GM10847 (cell line): Measurements from ENCODE around the gene GPR78.

Experiments
- POLR2A ChIP-seq: IDR thresholded peaks from 2 replicates; pipeline ENCODE4 v1.6.1; 2011; ENCODE audit not compliant: insufficient read length; ENCODE audit errors: extremely low read depth

Gene GPR78

DNA sequence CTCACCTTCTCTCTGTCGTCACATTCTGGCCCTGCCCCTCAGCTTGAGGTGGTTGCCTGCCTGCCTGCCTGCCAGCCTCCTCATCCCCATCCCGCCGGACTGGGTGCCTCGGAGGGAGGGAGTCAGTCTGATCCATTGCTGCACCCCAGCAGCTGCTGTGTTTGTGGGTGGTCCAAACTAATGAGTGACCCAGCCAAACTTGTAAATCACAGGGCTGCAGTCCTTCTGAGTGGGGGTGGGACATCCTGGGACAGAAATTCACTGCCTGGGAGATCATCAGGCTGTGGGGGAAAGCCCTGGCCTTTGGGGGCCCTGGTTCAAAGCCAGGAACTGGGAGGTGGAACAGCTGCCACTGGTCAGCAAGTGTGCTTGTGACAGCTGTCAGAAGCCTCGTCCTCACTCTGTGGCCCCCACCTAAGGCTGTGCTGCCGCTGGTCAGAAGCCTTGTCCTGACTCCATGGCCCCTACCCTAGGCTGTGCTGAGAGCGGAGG, 5.6 kb downstream of the GPR78 start:
- no peak for TF ChIP-seq POLR2A

DNA sequence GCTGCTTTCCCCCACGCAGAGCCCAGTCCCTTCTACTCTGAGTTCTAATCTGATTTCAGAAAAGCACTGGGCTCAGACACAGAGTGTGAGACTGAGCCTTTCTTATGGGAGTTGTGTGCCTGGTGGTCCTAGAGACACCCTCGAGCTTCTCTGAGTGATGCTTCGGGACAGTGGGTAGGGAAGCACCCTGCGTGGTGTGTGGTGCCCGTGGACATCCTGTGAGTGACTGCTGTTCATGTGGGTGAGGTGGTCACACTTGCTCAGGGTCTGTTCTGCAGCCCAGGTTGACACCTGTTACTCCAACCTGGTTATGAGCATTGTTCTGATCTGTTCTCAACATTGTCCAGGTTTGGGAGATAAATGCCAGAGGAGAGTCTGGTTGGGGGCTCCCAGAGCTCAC, 6.1 kb downstream of the GPR78 start:
- no peak for TF ChIP-seq POLR2A

DNA sequence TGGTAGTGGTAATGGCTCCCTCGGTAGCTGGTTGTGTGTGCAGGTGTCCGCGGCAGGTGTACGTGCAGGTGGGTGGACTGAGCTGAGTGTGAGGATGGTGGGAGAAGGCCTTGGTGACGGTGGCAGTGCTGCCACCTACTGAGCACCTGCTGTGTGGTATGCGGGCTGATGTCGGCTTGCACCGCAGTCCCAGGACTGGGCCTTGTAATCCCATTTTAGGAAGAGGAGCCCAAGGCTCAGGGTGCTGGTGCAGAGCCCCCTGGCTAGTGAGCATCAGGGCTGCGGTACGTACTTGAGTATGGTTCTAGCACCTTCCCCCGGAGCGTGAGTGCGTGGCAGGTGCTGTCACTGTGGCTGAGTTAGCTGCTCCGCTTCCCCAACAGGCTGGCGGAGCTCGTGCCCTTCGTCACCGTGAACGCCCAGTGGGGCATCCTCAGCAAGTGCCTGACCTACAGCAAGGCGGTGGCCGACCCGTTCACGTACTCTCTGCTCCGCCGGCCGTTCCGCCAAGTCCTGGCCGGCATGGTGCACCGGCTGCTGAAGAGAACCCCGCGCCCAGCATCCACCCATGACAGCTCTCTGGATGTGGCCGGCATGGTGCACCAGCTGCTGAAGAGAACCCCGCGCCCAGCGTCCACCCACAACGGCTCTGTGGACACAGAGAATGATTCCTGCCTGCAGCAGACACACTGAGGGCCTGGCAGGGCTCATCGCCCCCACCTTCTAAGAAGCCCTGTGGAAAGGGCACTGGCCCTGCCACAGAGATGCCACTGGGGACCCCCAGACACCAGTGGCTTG, 6.7 kb downstream of the GPR78 start:
- no peak for TF ChIP-seq POLR2A

DNA sequence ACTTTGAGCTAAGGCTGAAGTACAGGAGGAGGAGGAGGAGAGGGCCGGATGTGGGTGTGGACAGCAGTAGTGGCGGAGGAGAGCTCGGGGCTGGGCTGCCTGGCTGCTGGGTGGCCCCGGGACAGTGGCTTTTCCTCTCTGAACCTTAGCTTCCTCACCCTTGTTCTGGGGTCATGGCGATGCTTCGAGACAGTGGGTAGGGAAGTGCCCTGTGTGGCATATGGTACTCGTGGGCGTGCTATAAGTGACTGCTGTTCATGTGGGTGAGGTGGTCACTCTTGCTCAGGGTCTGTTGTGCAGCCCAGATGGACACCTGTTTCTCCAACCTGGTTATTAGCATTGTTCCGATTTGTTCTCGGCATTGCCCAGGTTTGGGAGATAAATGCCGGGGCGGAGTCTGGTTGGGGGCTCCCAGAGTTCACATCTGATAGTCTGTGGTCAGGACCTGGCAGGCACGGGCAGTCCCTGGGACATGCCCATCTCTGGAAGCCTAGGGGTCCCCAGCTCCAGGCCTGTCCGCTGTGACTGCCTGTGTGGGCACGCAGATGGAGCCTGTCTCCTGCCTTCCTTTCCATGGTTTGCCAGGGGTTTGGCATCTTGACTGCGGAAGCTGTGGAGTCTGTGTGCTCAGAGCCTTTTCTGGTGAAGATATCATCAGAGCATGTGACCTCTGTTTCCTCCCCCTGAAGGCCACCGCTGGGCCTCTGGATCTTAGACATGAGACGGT, 7.4 kb downstream of the GPR78 start:
- TF ChIP-seq POLR2A, result no peak

DNA sequence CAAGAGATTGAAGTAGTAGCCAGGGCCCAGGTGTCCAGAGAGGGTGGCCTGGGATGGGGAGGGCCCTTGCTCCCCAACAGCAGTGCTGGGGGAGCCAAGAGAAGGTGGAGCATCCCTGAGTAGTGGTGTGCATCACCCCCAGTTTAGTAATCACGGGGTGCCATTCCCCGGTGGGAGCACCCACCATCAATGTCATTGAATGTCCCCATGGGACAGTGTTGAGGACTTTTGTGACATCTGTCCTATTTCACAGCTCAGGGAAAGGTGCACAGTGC, 7.9 kb downstream of the GPR78 start:
- TF ChIP-seq POLR2A, result no peak

DNA sequence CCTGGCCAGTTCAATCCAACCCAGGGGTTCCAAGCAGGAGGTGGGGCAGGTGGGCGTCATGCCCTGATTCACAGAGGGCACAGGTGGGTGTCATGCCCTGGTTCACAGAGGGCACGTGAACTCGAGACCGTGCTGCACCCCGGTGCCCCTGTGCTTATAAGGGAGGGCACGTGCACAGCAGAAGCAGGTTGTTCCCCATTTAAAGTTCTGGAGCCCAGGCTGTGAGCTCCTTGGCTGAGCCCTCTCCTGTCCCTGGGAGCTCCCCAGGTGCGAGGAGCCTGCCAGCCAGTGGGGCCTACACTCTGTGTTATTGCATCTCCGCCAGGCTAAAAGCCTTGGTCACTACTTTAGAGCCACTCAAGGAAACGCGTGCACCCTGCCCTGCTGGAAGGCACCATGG, 9.1 kb downstream of the GPR78 start:
- TF ChIP-seq POLR2A, result no peak

DNA sequence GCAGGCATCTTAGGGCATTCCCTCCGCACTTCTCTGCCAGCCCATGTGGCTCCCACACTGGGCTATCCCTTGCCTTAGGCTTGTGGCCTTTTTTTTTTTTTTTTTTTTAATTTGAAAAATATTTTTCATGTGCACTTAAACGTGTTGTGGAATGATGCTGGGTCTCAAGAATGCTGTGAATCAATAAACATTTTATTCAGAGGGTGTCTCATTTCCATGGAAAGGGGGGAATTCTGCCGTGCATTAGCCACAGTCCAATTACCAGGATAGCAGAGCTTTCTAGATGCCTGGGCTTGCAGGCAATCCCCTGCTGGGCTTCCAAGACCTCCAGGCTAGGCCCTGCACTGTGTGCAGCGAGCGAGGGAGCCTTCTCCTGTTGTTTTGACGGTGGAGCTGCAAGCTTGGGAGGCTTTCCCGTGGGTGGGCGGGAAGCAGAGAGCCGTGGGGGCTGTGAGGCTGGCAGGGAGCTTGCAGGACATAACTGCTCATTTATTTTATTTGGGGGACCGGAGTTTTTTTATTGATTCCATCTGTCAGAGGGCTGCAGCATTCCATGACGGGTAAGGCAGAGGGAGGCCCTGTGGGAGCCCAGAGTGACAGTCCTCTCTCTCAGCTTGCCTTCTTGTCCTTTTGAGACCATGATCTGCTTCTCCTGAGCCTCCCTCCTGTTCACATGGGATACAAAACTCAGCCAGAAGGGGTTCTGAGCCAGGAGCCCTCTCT, 9.8 kb downstream of the GPR78 start:
- TF ChIP-seq POLR2A, result no peak

DNA sequence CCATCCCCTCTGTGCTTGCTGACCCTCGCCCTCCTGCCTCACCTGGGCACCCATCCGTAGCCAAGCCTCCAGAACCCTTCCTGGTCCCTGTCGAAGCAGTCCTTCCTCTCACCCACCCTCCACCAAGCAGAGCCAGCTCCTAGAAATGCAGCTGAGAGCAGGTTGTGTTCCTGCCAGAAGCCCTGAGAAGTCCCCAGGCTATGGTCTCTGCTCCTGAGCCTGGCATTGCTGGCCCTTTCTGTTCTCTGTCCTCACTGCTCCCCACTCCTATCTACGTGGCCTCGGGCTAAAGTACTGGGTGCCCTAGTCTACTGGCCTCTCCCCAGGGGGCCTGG, 10.3 kb downstream of the GPR78 start:
- TF ChIP-seq POLR2A, result no peak

DNA sequence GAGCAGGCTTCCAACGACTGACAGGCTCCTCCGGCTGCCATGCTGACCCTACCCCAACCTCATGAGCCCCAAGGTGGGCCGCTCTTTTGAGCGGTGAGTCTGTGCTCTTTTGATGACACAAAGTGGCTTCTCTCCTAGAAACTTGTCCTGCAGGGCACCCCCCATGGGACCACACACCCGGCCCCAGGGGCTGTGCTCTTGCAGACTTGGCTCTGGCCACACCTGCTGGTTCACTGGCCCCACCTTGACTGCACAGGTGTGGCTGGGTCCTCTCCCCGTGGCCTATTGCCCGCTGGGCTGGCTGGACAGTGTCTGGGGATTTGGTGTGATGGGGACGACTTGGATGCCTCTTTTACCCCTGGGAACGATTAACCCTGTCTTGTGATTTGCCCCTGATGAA, 10.9 kb downstream of the GPR78 start:
- TF ChIP-seq POLR2A, result no peak

DNA sequence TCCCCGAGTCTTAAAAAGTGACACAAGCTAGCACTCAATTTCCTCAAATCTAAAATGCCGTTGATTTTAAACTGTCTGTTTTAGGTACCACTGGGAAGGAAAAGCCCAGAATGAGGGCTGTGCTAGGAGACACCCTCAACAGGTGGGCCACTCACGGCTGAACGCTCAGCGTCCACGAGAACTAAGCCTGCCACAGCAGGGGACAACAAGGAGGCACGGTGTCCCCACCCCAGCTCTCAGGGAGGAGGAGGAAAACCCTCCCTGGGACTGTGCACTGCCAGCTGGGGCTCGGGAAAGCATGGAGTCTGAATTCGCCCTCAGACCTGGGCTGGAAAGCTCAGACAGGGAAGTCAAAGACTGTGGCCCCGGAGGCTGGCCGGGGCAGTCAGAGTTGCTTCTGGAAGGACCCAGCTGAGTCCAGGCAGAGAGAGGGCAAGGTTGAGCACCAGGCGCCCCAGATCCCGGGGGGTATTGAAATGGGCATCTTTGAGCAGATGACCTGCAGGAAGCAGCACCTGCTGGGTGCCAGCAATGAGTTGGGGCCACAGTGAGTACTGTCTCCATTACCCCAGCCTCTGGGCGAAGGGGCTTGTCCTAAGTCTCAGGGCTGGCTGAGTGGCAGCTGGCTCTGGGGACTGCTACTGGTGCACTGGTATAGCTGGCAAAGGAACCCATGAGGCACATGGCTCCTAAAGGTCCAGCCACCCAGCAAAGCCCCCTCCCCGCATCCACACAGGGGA, 11.6 kb downstream of the GPR78 start:
- no peak for TF ChIP-seq POLR2A

DNA sequence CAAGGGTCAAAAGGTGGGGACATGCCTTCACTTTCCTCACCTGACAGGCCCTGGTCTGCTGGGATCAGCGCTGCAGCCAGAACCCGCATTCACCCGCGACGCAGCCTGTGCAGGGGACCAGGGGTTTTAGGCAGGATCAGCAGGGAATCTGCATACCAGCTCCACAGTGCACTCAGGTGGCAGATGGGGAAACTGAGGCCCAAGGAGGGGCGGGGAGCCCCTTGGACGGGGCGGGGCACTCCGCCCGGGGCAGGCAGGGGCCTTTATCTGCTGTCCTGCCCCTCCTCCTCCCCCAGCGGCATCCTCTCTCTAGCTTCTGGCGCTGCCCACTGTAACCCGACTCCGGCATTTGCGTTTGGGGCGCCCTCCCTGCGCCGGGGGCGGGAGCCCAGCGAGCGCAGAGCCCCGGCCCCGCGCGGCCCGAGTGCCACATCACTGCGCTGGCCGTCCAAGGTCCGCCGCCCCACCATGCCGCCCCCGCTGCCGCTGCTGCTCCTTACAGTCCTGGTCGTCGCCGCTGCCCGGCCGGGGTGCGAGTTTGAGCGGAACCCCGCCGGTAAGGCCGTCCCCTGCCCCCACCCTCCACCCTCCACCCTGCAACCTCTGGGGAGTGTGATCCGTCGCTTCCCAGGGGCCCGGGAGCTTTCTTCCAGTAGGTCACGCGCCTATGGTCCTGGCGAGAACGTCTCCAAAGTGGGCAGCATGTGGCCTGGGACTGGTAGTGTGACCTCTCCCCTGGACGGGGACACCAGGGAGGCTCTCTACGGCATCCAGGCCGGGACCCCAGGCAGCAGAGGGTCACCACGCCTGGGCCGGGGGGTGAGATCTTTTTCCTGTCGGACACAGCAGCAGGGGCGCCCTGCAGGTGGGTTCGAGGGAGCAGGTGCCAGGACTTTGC, 12.4 kb downstream of the GPR78 start, which contains the start of gene CPZ:
Gene CPZ (plus strand): TSS at position 400 of the 898 bp plus-strand sequence. CDS start 69 bp downstream, at position 469.
- no peak for TF ChIP-seq POLR2A

DNA sequence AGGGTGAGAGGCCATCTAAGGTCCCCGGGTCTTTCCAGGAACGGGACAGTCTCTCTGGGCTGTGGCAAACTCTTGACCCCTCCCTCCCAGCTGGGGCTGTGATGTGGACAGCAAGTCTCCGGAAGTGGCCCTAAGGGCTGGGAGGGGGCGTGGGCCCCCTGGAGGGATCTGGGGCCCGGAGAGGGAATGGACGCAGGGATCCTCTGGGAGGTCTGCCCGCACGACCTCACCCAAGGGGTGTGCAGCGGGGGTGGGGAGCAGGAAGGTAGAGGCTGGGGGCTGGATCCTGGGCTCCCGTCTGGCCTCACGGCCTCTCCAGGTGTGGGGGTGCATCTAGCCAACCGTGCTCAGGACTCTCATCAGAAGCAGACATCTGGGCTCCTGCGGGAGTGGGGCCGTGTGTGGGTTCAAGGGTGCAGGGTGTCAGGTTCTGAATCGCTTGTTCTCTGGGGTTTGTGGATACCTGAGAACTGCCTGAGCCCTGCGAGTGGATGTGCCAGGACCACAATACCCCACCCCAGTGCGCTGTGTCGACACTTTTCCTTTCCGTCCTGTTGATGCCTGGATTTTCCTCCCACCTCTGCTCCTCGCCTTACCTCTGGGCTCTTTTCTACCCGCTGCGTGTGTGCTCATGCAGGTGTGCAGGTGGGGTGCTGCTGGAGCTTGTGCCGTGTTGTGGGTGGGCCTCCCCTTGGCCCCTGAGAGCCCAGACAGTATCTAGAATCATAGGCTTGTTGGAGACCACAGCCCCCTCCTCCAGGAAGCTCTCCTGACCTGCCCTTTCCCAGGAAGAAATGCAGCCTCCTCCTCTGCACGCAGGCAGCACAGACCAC, 13.3 kb downstream of the GPR78 start:
- no peak for TF ChIP-seq POLR2A
